T-cell (primary cell): Measurements from ENCODE around the gene JMJD7. TPM values are rescaled to one million over a fixed set of nuclear protein-coding genes. Genes with fewer than 3 reads are reported as not detected.
"Not testable (repeated sequence)": the region's sequence is repeated elsewhere in the genome, so short reads cannot be mapped to it uniquely, and the experiment has no call there.

Source experiments
- ATAC-seq, 4 experiments: fragments of 200-7000 bp in 3 of 4; fragments of 150-1000 bp in 1 of 4; cut with Tn5 transposase; replicated peaks in 1 of 4; 1 replicate in 3 of 4; 2 replicates in 1 of 4; pipeline ENCODE4 v1.10.0; 2021; ENCODE audit warnings: moderate library complexity in 3 of 4, mild to moderate bottlenecking in 2 of 4, moderate number of reproducible peaks in 1 of 4
- CTCF ChIA-PET, 2 donors: fragments of 300-600 bp; sonication (Branson Sonifier 250); formaldehyde crosslinking; loops; one replicate each; lab custom pipeline; 2022; ENCODE audit warnings: antibody characterized with exemption in 2 of 2; lab: Charles Lee
- POLR2A ChIA-PET, 2 donors: fragments of 300-600 bp; sonication (Branson Sonifier 250); formaldehyde crosslinking; loops; one replicate each; lab custom pipeline; 2022; ENCODE audit warnings: antibody characterized with exemption in 2 of 2; lab: Charles Lee
- DNase-seq, 35 experiments: peaks; one replicate each; pipeline versions ENCODE4 v3.0.0 to v3.0.0-alpha.2; 2013 to 2023
- H3K27ac ChIP-seq: one replicate; pipeline ENCODE4 v1.5.1; 2013; ENCODE audit warnings: low read length
- H3K27me3 ChIP-seq, 2 experiments: replicated peaks in 1 of 2; 1 replicate in 1 of 2; 2 replicates in 1 of 2; pipeline versions ENCODE4 v1.6.1 to v1.7.0; 2013; ENCODE audit warnings: low read length in 1 of 2, mixed read lengths in 1 of 2; ENCODE audit not compliant: control insufficient read depth in 2 of 2, insufficient read depth in 2 of 2; ENCODE audit errors: extremely low read depth in 1 of 2
- H3K36me3 ChIP-seq, 2 donors: 1 replicate in 1 of 2; 2 replicates in 1 of 2; pipeline versions ENCODE4 v1.6.1 to v1.7.0; 2013; ENCODE audit warnings: low read length in 1 of 2; ENCODE audit not compliant: control insufficient read depth in 2 of 2, insufficient read depth in 1 of 2; ENCODE audit errors: extremely low read depth in 1 of 2
- H3K4me1 ChIP-seq, 2 experiments: 1 replicate in 1 of 2; 2 replicates in 1 of 2; pipeline versions ENCODE4 v1.6.1 to v1.7.0; 2013; ENCODE audit warnings: low read length in 2 of 2, mixed read lengths in 1 of 2; ENCODE audit not compliant: insufficient read depth in 2 of 2, control insufficient read depth in 1 of 2; ENCODE audit errors: extremely low read depth in 1 of 2
- H3K4me3 ChIP-seq, 2 donors: 1 replicate in 1 of 2; 2 replicates in 1 of 2; pipeline versions ENCODE4 v1.5.1 to v1.7.0; 2013; ENCODE audit warnings: mild to moderate bottlenecking in 2 of 2, low read length in 1 of 2, moderate library complexity in 1 of 2; ENCODE audit not compliant: control insufficient read depth in 1 of 2; ENCODE audit errors: extremely low read depth in 1 of 2
- H3K9me3 ChIP-seq: 2 replicates; pipeline ENCODE4 v1.7.0; 2013
- H3K27ac Mint-ChIP-seq, 2 donors: one replicate each; pipeline ENCODE4 v1.8.0; 2020 to 2021; ENCODE audit warnings: mild to moderate bottlenecking in 2 of 2, mixed read lengths in 2 of 2
- H3K27me3 Mint-ChIP-seq, 2 donors: one replicate each; pipeline ENCODE4 v1.8.0; 2021 to 2022; ENCODE audit warnings: mixed read lengths in 2 of 2
- H3K36me3 Mint-ChIP-seq: one replicate; pipeline ENCODE4 v1.8.0; 2021; ENCODE audit warnings: mixed read lengths
- H3K4me1 Mint-ChIP-seq, 3 donors: one replicate each; pipeline ENCODE4 v1.8.0; 2020 to 2022; ENCODE audit warnings: mixed read lengths in 3 of 3, mild to moderate bottlenecking in 1 of 3
- H3K4me3 Mint-ChIP-seq, 3 donors: one replicate each; pipeline ENCODE4 v1.8.0; 2020 to 2022; ENCODE audit warnings: mild to moderate bottlenecking in 3 of 3, mixed read lengths in 3 of 3, moderate library complexity in 3 of 3
- H3K9me3 Mint-ChIP-seq, 3 donors: one replicate each; pipeline ENCODE4 v1.8.0; 2020 to 2022; ENCODE audit warnings: mixed read lengths in 3 of 3
- WGBS: methylation state at CpG from one replicate; pipeline ENCODE4 v1.1.5; 2013; ENCODE audit warnings: missing lambda C conversion rate; ENCODE audit not compliant: insufficient coverage; 5-methylcytosine and 5-hydroxymethylcytosine counted together
- total RNA-seq, 35 experiments: library from RNA in 6 of 35; stranded (reverse) in 6 of 35; fragments of 120-200 nt in 1 of 35; gene quantifications; one replicate each; pipeline versions ENCODE4 v1.2.1 to v1.2.4 and lab custom pipeline; 2013 to 2026

The JMJD7 gene
- total RNA-seq, 5 donors from 2014 or later (not counting 1 experiment from before 2014, with no cell fraction given) = 35.8 to 72.7 (median 45.3) TPM

GRCh38 chr15:41827290-41827879 lies 507 bp upstream of the JMJD7 start:
- Mint-ChIP-seq H3K4me3 (peak overlapping the region; percentile 91 to 97 (median 95)), H3K27ac (peak overlapping the region; percentile 85 to 91), H3K9me3 (no peaks in the 10 kb centered on the region), H3K36me3 (peaks cover 9% of the 10 kb centered on the region), H3K27me3 (no peaks in the 10 kb centered on the region), H3K4me1 (peaks cover 38 to 49% (median 47%) of the 10 kb centered on the region in 3 donors)
- Histone ChIP-seq H3K36me3 (peaks cover 3 to 18% of the 10 kb centered on the region in 2 donors), H3K27me3 (no peaks in the 10 kb centered on the region), H3K27ac (peak overlapping the region; percentile 10), H3K9me3 (no peaks in the 10 kb centered on the region), H3K4me1 (peaks cover 16 to 47% of the 10 kb centered on the region in 2 experiments), H3K4me3 (peak overlapping the region; percentile 65 to 91)
- ATAC-seq = peak; percentile 26 to 34 (median 32)
- ChIA-PET POLR2A (no interaction called here), CTCF (interaction anchor here (0.6 to 2.1 kb wide), 5 partner anchors 17 to 880 kb away, joined by 3 to 17 read pairs (median 4); partner anchors contain the start of gene MAPKBP1 (in 1 of the 2))
- WGBS = 4% methylated on average over 32 of the region's 37 CpGs
- peak in 18 of 35 experiments; percentile 3 to 58 (median 23) for DNase-seq

- H3K27ac ChIP-seq = no peak overlapping the region
- peaks cover 3 to 11% of the 10 kb centered on the region in 2 donors for H3K36me3 ChIP-seq
- peaks cover 20 to 55% of the 10 kb centered on the region in 2 experiments for H3K4me1 ChIP-seq
- 17% methylated on average over 4 of the region's 6 CpGs for WGBS
- Mint-ChIP-seq H3K4me3 (peak overlapping the region; percentile 91 to 97 (median 95)), H3K9me3 (no peaks in the 10 kb centered on the region), H3K36me3 (peaks cover 17% of the 10 kb centered on the region), H3K4me1 (peaks cover 49 to 63% (median 59%) of the 10 kb centered on the region in 3 donors), H3K27ac (peak overlapping the region; percentile 86 to 91), H3K27me3 (no peaks in the 10 kb centered on the region)
- ChIA-PET CTCF (interaction anchor here in 1 of 2 donors (0.9 to 2.1 kb wide), 2 partner anchors 55 to 141 kb away, joined by 3 to 17 read pairs; partner anchors contain the start of gene MAPKBP1), POLR2A (no interaction called here)
- ATAC-seq = no peak
- H3K27me3 ChIP-seq = no peaks in the 10 kb centered on the region
- H3K9me3 ChIP-seq = no peaks in the 10 kb centered on the region
- peak overlapping the region; percentile 85 to 91 for H3K4me3 ChIP-seq
- no peak for DNase-seq
Observed at GRCh38 chr15:41828807-41829141, 882 bp downstream of the JMJD7 start.

GRCh38 chr15:41829959-41830646 lies 2.2 kb downstream of the JMJD7 start:
- Histone ChIP-seq H3K9me3 (no peaks in the 10 kb centered on the region), H3K4me3 (no peak overlapping the region), H3K27me3 (no peaks in the 10 kb centered on the region), H3K36me3 (peaks cover 0 to 17% of the 10 kb centered on the region in 2 donors), H3K4me1 (peaks cover 20 to 66% of the 10 kb centered on the region in 2 experiments), H3K27ac (no peak overlapping the region)
- DNase-seq = no peak
- H3K4me1 Mint-ChIP-seq = peaks cover 53 to 71% (median 66%) of the 10 kb centered on the region in 3 donors
- WGBS = 98% methylated on average over 9 of the region's 13 CpGs
- ChIA-PET CTCF (interaction anchor here in 1 of 2 donors (2.6 kb wide), 1 partner anchor 56 kb away, joined by 13 read pairs; the partner anchor contains the start of gene MAPKBP1), POLR2A (no interaction called here)
- H3K36me3 Mint-ChIP-seq = peaks cover 10% of the 10 kb centered on the region
- H3K27me3 Mint-ChIP-seq = no peaks in the 10 kb centered on the region
- H3K27ac Mint-ChIP-seq = no peak overlapping the region
- no peak for ATAC-seq
- H3K4me3 Mint-ChIP-seq = no peak overlapping the region
- H3K9me3 Mint-ChIP-seq = no peaks in the 10 kb centered on the region

GRCh38 chr15:41831291-41831690 lies 3.4 kb downstream of the JMJD7 start:
- H3K4me3 ChIP-seq, H3K9me3 ChIP-seq, H3K27me3 ChIP-seq, H3K9me3 Mint-ChIP-seq, H3K27ac ChIP-seq, H3K27me3 Mint-ChIP-seq: not testable (repeated sequence)
- ATAC-seq = peak in 2 of 4 experiments; percentile 15 to 33
- H3K36me3 Mint-ChIP-seq = peaks cover 10% of the 10 kb centered on the region
- peaks cover 20 to 70% of the 10 kb centered on the region in 2 experiments for H3K4me1 ChIP-seq
- 0% methylated on average over 3 of the region's 4 CpGs for WGBS
- peak overlapping the region; percentile 28 to 60 (median 45) for H3K4me3 Mint-ChIP-seq
- ChIA-PET POLR2A (interaction anchor here in 1 of 2 donors (0.6 kb wide), 1 partner anchor 54 kb away, joined by 6 read pairs; no protein-coding TSS in a partner anchor), CTCF (interaction anchor here (0.6 to 2.6 kb wide), 3 partner anchors 58 to 1791 kb away, joined by 3 to 13 read pairs (median 5); partner anchors contain the start of gene MAPKBP1 (in 1 of the 2))
- peaks cover 4 to 28% of the 10 kb centered on the region in 2 donors for H3K36me3 ChIP-seq
- peaks cover 57 to 71% (median 66%) of the 10 kb centered on the region in 3 donors for H3K4me1 Mint-ChIP-seq
- DNase-seq = peak in 32 of 35 experiments; percentile 7 to 62 (median 28)
- H3K27ac Mint-ChIP-seq = peak overlapping the region; percentile 76 to 78

- Mint-ChIP-seq H3K9me3 (no peaks in the 10 kb centered on the region), H3K27ac (peak overlapping the region in 1 of 2 donors; percentile 41), H3K4me1 (peaks cover 58 to 66% (median 64%) of the 10 kb centered on the region in 3 donors), H3K36me3 (peaks cover 13% of the 10 kb centered on the region), H3K27me3 (no peaks in the 10 kb centered on the region), H3K4me3 (no peak overlapping the region)
- 94% methylated on average over 10 of the region's 10 CpGs for WGBS
- CTCF ChIA-PET = interaction anchor here in 1 of 2 donors (0.6 to 2.6 kb wide), 2 partner anchors 59 to 846 kb away, joined by 3 to 13 read pairs; partner anchors contain the start of gene MAPKBP1
- no peak for ATAC-seq
- Histone ChIP-seq H3K27ac (no peak overlapping the region), H3K9me3 (no peaks in the 10 kb centered on the region), H3K36me3 (peaks cover 4 to 37% of the 10 kb centered on the region in 2 donors), H3K4me1 (peaks cover 20 to 65% of the 10 kb centered on the region in 2 experiments), H3K4me3 (no peak overlapping the region), H3K27me3 (no peaks in the 10 kb centered on the region)
- POLR2A ChIA-PET = interaction anchor here in 1 of 2 donors (0.5 kb wide), 1 partner anchor 712 kb away, joined by 8 read pairs; no protein-coding TSS in a partner anchor
- DNase-seq = no peak
Observed at GRCh38 chr15:41832208-41832607, 4.3 kb downstream of the JMJD7 start.

- Histone ChIP-seq H3K9me3 (no peaks in the 10 kb centered on the region), H3K27me3 (no peaks in the 10 kb centered on the region), H3K36me3 (peaks cover 4 to 39% of the 10 kb centered on the region in 2 donors), H3K27ac (no peak overlapping the region), H3K4me1 (peaks cover 20 to 62% of the 10 kb centered on the region in 2 experiments), H3K4me3 (no peak overlapping the region)
- H3K9me3 Mint-ChIP-seq = no peaks in the 10 kb centered on the region
- peak in 2 of 35 experiments; percentile 8 to 31 for DNase-seq
- peak overlapping the region; percentile 17 to 41 for H3K27ac Mint-ChIP-seq
- CTCF ChIA-PET = interaction anchor here in 1 of 2 donors (2.6 kb wide), 1 partner anchor 59 kb away, joined by 13 read pairs; the partner anchor contains the start of gene MAPKBP1
- H3K4me1 Mint-ChIP-seq = peaks cover 58 to 66% (median 64%) of the 10 kb centered on the region in 3 donors
- H3K27me3 Mint-ChIP-seq = no peaks in the 10 kb centered on the region
- ATAC-seq = no peak
- 17% methylated on average over 1 of the region's 3 CpGs for WGBS
- no peak overlapping the region for H3K4me3 Mint-ChIP-seq
- POLR2A ChIA-PET = interaction anchor here in 1 of 2 donors (0.5 kb wide), 1 partner anchor 713 kb away, joined by 8 read pairs; no protein-coding TSS in a partner anchor
- H3K36me3 Mint-ChIP-seq = peaks cover 14% of the 10 kb centered on the region
Observed at GRCh38 chr15:41832875-41833274, 5.0 kb downstream of the JMJD7 start.
